NCI-H2081 treated with DMSO at 0.1 percent for 48 hours (cell line): ENCODE results near the gene RPL27.
A peak's percentile ranks its signal among the peaks of the same experiment; 100 is the strongest.
"Not testable (repeated sequence)": the region's sequence is repeated elsewhere in the genome, so short reads cannot be mapped to it uniquely, and the experiment has no call there.

ENCODE experiments used
- DNase-seq: peaks from one replicate; lab custom pipeline; 2025; lab: John Stamatoyannopoulos, UW

RPL27 gene

DNA sequence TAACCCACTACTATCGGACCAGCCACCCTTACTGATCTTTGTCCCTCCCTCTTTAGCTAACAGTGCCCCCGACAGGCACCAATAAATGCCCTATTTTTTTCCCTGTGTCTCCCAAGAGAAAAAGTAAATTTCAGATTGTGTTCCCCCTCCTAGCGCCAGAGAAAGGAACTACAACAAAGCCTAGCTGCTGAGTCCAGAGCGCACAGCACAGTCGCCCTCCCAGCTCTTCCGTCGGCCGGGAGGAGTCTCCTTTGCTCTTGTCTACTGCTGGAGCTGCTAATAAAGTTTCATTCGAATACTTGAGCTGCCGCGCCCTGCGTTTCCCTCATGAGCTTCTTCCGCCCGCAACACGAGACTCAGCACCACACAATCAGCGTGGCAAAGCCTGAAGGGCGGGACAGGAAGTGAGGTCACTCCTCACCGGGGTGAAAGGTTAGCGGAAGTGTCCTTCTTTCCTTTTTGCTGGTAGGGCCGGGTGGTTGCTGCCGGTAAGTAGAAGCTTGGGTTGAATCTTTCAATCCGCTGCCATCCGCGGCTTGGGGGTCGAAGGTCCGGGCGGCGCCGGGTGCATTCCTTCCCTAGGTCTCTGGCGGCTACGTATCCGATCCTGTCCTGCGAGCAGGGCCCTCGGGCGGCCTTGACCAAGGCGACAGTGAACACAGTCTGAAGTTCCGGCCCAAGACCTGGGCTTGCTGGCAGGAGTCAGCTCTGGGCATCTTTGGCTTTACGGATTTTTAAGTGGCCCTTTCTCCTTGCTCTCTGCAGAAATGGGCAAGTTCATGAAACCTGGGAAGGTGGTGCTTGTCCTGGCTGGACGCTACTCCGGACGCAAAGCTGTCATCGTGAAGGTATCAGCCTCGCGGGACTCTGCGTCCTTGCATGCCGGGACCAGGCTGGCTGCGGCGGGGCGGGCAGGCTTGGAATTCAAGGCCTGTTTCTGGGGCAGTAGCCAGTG is at the start of gene RPL27:
Gene RPL27, plus strand, starts transcription at position 436 of the 955 bp plus-strand sequence. Its CDS starts 332 bp downstream, at position 768.
- peak; percentile 100 for DNase-seq

DNA sequence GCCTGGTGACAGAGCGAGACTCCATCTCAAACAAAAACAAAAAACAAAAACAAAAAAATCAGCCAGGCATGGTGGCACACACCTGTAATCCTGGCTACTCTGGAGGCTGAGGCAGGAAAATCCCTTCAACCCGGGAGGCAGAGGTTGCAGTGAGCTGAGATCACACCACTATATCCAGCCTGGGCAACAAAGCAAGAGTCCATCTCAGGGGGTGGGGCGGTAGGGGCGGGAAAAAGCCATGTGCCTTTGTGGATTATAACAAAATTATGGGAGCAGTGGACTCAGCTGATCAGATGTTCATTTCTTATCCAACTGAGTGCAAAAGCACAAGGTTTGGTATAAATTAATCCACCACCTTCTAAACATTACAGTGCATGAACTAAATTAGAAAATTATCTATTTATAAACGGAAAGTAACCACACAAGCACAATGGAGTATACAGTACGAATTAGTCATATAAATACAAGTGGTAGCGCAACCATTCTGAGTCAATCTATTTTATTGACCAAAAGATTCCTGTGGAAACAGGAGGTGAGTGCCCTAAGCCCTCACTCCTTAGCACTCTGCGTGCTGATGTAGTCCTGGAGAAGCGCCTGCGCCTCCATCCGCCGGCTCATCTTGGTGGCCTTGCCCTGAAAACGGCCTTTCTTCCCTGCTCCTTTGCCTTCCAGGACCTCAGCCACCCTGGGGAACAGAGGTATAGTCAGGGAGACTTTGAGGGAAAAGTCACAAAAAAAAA is 48.0 kb upstream of the RPL27 start:
- no peak for DNase-seq

DNA sequence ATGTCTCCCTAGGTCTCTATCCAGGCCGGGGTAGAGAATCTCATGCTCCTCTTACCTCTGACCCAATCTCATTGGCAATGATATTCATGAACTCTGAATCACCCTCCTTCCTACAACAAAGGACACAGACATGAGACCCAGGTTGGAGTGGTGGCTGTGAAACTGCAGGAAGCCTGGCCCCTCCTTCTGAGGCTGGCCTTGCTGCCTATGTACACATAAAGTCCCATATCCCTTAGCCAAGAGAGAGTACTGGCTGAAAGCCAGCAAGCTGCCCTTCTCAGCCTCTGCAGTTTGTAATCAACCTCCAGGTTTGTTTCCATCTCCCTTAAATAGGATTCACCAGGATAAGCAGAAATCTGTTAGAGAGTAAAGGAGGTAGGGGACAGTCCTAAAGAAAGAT is 44.5 kb upstream of the RPL27 start:
- no peak for DNase-seq

DNA sequence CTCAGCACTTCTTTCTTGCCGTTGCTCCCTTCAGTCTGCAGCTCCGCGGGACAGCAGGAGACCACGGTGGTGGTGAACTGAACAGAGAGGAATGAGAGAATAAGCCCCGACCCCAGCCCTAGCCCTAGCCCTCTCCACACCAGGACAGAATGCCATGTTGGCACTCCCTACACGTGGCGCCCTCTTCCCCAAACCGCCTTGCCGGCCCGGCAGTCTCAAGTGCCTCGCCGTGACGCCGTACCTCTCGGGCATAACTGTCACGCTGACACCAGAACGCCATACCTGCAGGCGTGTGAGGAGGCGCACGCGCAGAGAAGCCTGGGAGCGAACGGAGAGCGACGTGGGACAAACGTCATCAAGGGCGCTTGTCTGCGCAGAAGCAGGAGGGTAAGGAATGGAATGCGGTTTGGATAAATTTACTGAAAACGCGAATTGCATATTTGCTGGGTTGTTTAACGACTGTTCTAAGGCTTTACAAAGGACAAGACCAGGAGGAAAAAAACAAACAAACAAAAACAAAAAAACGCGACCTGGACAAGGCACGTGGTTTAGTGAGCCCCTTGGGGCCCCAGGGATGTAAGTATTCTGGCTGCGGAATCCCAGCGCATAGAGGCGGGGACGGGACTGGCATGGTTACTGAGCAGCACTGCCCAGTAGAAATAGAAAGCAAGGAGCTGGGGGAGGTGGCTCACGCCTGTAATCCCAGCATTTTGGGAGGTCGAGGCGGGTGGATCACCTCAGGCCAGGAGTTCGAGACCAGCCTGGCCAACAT is 33.9 kb upstream of the RPL27 start, which contains the start of gene AARSD1:
Gene AARSD1, minus strand, starts transcription at position 294 of the 772 bp plus-strand sequence. Its CDS starts 14 bp downstream, at position 280.
- DNase-seq = peak; percentile 88

DNA sequence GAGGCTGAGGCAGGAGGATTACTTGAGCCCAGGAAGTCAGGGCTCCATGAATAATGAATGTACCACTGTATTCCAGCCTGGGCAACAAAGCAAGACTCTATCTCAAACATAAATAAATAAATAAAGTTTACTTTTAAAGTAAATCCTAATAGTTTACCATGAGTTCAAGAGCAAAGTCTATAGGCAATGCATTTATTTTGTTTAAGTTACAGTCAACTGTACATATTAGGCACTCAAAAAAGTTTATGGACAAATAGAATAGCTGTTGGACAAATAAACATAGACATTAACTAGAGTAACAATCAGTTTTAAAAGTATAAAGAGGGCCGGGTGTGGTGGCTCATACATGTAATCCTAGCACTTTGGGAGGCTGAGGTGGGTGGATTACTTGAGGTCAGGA is 30.3 kb upstream of the RPL27 start:
- no peak for DNase-seq

DNA sequence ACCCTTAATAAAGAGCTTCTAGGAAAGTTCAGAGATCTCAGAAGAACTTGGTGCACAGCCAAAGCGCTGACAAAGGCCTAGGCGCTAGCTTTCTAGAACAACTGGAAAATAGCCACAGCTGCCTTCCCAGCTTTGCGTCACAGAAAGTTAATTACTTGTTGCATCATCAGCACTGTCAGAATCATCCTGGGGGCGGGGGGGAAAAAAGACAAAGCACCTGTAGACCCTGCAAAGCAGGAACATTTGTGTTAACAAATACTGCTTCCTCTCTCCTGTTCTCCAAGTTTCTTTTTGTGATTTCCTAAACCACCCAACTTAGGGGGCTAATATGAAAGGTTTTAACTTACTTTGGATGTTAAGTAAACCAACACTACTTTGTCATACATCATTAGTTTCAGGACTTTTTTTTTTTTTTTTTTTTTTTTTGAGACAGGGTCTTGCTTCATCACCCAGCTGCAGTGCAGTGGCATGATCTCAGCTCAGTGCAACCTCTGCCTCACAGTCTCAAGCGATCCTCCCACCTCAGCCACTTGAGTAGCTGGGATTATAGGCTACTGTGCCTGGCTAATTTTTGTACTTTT is 29.1 kb upstream of the RPL27 start:
- no peak for DNase-seq

DNA sequence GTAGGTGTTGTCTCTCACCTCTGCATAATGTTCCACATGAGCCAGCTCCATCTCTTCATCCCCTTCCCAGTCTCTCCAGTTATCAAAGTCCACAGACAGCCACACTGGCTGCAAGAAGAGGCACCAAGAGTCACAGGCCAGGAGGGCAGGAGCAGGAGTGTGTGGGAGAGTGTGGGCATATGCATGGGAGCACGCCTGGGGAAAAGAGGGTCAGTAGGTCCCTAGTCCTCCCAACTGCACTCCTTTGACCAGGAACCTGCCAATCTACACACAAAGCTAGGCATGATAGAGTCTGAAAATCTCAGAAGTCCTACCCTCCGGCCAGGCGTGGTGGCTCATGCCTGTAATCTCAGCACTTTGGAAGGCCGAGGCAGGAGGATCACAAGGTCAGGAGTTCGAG is 26.6 kb upstream of the RPL27 start:
- DNase-seq = no peak

DNA sequence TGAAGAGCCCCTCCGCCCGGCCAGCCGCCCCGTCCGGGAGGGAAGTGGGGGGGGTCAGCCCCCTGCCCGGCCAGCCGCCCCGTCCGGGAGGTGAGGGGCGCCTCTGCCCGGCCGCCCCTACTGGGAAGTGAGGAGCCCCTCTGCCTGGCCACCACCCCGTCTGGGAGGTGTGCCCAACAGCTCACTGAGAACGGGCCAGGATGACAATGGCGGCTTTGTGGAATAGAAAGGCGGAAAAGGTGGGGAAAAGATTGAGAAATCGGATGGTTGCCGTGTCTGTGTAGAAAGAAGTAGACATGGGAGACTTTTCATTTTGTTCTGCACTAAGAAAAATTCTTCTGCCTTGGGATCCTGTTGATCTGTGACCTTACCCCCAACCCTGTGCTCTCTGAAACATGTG is 24.9 kb upstream of the RPL27 start:
- DNase-seq = not testable (repeated sequence)

DNA sequence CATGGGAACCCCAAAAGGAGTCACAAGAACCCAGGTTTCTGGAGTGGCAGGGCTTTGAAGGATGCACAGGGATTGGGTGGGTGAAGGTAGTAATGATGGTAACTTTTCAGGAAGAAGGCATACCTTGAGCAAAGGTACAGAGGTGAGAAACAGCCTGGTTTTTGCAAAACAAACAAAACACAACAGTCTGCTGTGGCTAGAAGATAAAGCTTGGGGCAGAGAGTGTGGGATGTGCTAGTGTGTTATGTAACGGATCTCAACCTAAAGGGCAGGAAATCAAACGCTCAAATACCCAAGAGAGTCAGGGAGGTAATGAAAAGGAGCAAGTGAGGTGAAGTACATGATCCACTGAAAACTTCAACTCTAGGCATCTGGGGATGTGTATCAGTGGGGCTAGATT is 23.0 kb upstream of the RPL27 start:
- no peak for DNase-seq

DNA sequence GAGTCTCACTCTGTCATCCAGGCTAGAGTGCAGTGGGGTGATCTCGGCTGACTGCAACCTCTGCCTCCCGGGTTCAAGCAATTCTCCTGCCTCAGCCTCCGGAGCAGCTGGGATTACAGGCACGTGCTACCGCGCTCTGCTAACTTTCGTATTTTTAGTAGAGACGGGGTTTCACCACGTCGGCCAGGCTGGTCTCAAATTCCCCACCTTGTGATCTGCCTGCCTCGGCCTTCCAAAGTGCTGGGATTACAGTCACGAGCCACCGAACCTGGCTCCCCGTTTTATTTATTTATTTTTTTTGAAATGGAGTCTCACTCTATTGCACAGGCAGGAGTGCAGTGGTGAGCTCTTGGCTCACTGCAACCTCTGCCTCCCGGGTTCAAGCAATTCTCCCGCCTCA is 22.5 kb upstream of the RPL27 start:
- DNase-seq = not testable (repeated sequence)

DNA sequence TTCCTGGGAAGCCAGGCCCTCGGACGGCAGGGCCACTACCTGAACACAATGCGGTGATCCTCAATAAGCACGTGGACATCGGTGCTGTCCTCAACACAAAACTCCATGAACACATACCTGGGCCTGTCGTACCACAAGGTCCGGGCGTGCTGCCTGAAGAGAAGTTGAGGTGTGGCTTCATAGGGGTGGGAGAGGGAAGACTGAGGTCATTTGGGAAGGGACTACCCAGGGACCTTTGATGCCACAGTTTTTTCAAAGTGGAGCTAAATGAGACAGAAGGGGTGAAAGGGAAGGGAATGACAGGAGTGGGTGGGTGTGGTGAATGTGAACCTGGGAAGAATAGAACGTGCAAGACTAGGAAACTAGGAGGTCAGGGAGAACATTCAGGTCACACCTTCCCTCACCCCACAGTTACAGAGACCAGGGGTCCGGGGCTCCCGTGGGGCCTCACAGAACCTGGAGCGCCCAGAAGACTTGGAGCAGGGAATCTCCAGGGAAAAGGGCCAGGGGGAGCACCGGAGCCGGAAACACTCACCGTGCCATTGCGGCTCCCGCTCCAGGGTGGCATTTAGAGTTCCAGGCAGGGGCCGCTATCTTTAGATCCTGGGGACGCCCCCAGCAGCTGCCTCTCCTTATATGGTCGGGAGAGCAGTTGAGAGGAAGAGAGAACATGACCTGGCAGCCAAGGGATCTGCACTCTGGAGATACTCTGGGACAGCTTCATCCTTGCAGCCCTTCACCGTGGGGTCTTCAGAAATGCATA is 18.5 kb upstream of the RPL27 start, which contains the start of gene PTGES3L:
Gene PTGES3L, minus strand, starts transcription at position 570 of the 763 bp plus-strand sequence. Its CDS starts 27 bp downstream, at position 543.
- peak; percentile 29 for DNase-seq

DNA sequence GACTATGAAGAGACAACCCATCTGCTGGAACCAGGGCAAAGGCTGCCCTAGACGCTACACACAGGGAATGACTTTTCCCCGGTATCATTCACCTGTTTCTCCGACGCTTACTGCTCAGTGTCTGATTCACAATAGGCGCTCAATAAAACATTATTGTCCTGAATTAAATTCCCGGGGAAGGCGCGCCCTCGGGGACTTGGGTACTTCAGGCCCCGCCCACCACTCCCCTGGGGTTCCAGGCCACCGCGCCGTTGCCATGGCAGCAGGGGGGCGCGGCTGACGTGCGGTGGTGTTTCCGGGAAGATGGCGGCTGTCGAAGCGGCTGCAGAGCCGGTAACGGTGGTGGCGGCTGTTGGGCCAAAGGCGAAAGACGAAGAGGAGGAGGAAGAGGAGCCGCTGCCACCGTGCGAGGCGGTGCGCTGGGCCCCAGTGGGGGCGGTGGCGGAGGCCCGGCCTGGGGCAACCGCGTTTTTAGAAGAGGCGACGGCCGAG is 17.9 kb upstream of the RPL27 start, which contains the start of gene RUNDC1:
Gene RUNDC1, plus strand, starts transcription at position 292 of the 492 bp plus-strand sequence. Its CDS starts 12 bp downstream, at position 304.
- peak; percentile 10 for DNase-seq

DNA sequence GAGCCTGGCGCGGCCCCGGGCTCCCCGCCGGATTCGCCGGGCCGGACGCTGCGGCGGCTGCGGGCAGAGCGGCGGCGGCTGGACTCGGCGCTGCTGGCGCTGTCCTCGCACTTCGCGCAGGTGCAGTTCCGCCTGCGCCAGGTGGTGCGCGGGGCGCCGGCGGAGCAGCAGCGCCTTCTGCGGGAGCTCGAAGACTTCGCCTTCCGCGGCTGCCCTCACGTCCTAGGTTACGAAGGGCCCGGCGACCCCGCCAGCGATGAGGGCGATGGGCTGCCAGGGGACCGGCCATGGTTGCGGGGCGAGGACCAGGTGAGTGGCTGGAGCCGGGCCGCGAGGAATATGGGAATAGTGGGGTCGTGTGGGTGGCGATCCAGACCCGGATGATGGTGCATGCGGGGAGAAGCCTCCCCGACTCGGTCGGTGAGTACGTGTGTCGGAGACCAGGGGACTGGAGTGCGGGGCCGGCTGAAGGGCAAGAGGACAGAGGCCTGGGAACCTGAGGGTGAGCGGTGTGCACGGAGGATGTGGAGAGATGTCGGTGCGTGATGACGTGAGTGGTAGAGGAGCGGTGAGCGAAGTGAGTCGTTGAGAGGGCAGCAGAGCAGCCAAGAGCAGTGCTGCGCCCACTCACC is 17.3 kb upstream of the RPL27 start:
- no peak for DNase-seq

DNA sequence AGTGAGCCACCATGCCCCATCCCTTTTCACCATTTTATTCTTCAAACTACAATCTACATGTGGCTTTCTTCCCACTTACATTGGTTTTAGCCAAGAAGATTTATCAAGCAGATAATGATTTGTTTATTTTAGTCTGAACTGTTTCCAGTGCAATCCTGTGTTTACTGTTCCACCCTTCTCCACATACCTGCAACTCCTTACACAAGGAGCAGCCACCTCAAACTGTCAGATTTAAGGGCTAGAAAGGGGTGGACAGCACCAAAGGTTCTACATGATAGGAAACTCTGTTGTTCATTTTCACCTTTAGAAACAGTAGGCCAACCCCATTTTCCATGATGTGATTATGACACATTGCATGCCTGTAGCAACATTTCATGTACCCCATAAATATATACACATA is 16.0 kb upstream of the RPL27 start:
- no peak for DNase-seq

DNA sequence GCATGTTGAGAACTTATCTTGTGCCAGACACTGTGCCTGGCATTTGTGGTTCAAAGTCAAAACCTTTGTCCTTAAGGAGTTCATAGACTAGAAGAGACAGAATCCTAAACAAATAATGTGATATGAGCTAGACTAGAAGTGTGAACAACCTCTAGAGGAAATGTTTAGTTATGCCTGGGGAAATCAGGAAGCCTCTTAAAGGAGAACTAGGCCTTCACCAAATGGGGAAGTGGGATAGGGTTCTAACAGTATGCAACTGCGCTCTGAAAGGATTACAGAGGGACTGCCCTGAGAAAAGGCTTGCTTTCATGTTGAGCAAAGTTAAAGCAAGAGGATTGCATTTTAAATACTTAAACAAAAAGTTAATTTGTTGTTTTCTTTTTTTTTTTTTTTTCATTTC is 13.0 kb upstream of the RPL27 start:
- no peak for DNase-seq

DNA sequence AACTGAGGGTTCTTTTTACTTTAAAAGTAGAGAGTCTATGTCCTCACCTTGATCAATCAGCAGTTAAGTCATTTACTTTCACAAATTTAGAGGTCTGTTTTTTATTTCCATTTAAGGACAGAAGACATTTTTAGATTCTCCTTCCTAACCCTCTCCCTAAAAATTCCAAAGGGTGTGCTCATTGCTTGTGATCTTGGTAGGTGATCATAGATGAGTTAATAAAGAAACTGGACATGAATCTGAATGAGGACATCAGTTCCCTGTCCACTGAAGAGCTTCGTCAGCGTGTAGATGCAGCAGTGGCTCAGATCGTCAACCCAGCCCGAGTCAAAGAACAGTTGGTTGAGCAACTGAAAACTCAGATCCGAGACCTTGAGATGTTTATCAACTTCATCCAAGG is 9.1 kb upstream of the RPL27 start:
- no peak for DNase-seq

DNA sequence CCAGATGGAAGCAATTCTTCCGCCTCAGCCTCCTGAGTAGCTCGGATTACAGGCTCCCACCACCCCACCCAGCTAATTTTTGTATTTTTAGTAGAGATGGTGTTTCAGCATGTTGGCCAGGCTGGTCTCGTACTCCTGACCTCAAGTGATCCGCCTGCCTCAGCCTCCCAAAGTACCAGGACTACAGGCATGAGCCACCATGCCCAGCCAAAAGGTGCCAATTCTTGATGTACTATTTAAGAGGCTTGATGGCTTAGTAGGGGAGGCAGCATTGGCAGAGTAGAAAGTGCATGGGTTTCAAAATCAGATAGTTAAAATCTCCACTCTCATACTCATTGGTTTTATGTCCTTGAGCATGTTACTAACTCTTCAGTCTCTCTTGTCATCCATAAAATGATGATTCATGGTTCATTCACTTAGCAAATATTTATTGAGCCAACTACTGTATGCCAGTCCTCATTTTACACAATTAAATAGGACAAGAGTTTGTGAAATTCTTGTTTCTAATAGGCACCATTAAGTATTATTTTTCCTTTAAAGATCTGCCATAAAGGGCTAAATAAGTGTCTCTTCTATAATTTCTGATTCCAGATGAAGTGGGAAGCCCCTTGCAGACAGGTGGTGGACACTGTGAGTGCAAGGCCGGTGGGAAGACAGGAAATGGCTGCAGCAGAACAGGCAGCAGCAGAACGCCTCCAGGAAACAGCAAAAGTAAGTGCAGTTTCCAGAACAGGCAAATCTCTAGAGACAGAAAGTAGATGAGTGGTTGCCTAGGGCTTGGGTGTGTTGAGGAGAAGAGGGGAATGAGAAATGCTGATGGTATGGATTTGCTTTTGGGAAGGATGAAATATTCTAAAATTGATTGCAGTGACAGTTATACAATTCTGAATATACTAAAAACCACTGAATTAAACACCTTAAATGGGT is 8.2 kb upstream of the RPL27 start:
- DNase-seq = no peak

DNA sequence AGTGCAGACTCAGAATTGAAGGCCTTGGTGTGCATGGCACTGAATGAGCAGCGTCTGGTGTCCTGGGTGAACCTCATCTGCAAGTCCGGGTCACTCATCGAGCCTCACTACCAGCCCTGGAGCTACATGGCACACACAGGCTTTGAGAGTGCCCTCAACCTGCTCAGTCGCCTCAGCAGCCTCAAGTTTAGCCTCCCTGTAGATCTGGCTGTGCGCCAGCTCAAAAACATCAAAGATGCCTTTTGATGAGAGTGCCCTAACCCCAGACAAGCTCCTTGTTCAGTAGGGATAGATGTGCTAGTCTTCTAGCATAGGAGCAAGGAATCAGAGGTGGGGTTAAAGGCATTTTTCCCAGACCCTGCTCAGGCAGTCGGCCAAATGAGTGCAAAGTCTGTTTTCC is 6.7 kb upstream of the RPL27 start:
- no peak for DNase-seq

DNA sequence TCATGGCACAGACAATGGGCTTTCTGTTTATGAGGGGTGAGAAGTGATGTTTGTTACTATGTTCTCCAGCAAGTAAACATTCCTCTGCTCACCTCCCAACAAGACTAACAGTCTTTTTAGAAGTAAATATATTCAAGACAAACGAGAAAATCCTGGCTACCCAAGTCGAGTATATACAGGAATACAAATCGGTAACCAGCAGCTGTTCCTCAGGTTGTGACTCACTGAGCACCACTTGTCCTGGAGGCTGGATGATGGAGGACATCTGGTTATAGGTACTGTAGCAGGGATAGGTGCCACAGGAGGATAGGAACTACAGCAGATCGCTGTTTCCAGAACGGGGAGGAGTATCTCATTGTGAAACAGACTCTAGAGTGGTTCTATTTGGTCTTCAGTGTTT is 5.3 kb upstream of the RPL27 start:
- no peak for DNase-seq
